SJCRH30 (cell line): Measurements from ENCODE around the gene GNB4. TPM values are rescaled to one million over a fixed set of nuclear protein-coding genes. Genes with fewer than 3 reads are reported as not detected.

Experiments
- DNase-seq, 2 experiments: peaks; one replicate each; pipeline ENCODE4 v3.0.0-alpha.2; 2015 to 2020
- H3K27ac ChIP-seq: fragments of 250-450 bp; sonication (Bioruptor Pico); 2 replicates; pipeline ENCODE4 v1.5.1; 2020; ENCODE audit warnings: mild to moderate bottlenecking, moderate library complexity
- H3K27me3 ChIP-seq: fragments of 250-450 bp; sonication (Bioruptor Pico); 2 replicates; pipeline ENCODE4 v1.5.1; 2020; ENCODE audit warnings: mild to moderate bottlenecking, moderate library complexity
- H3K36me3 ChIP-seq: fragments of 250-450 bp; sonication (Bioruptor Pico); 2 replicates; pipeline ENCODE4 v1.5.1; 2020; ENCODE audit warnings: mild to moderate bottlenecking, moderate library complexity
- H3K4me1 ChIP-seq: fragments of 250-450 bp; sonication (Bioruptor Pico); 2 replicates; pipeline ENCODE4 v1.5.1; 2020; ENCODE audit warnings: mild to moderate bottlenecking, moderate library complexity
- H3K4me3 ChIP-seq: fragments of 250-450 bp; sonication (Bioruptor Pico); 2 replicates; pipeline ENCODE4 v1.5.1; 2020; ENCODE audit warnings: mild to moderate bottlenecking, moderate library complexity
- H3K9me3 ChIP-seq: fragments of 250-450 bp; sonication (Bioruptor Pico); replicated peaks from 2 replicates; pipeline ENCODE4 v1.5.1; 2020; ENCODE audit warnings: mild to moderate bottlenecking, moderate library complexity
- total RNA-seq: library from RNA; depleted of rRNA; stranded (reverse); fragments of >200 nt; shearing (Covaris generic); gene quantifications from 2 replicates; pipeline ENCODE4 v1.2.3, GENCODE V29; 2014; rRNA removed

GNB4 gene
- total RNA-seq, 1 experiment from 2014 or later: 48.1 TPM

DNA sequence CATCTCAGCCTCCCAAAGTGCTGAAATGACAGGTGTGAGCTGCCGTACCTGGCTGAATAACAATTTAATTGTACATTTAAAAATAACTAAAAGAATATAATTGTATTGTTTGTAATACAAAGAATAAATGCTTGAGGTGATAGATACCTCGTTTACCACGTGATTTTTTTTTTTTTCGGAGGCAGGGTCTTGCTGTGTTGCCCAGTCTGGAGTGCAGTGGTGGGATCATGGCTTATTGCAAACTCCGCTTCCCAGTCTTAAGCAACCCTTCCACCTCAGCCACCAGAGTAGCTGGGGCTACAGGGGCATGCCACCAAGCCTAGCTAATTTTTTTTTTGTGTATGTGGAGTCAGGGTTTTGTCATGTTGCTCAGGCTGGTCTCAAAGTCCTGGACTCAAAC, 87.9 kb downstream of the GNB4 start:
- Histone ChIP-seq H3K36me3 (peaks cover 34% of the 10 kb centered on the region), H3K4me3 (no peak overlapping the region), H3K27ac (no peak overlapping the region), H3K4me1 (no peaks in the 10 kb centered on the region), H3K27me3 (no peaks in the 10 kb centered on the region), H3K9me3 (no peaks in the 10 kb centered on the region)
- DNase-seq: no peak

DNA sequence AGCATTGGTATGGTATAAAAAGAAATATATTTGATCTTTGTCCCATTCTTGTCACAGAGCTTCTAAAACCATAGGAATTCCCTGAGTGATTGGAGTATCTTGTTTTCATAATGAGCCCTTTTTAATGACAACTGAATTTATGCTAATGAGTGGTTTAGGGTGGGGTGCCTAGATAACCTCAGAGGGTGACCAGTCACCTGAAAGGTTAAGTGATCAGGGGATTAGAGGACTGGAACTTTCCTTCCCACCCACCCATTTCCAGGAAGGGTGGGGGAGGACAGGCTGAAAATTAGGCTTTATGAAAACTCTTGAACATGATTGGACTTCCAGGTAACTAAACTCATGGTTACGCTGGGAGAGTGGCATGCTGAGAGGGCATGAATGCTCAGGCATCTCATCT, 95.3 kb downstream of the GNB4 start:
- no peak overlapping the region for H3K4me3 ChIP-seq
- H3K4me1 ChIP-seq: no peaks in the 10 kb centered on the region
- H3K27ac ChIP-seq: no peak overlapping the region
- no peaks in the 10 kb centered on the region for H3K9me3 ChIP-seq
- H3K36me3 ChIP-seq: peaks cover 34% of the 10 kb centered on the region
- no peaks in the 10 kb centered on the region for H3K27me3 ChIP-seq
- no peak for DNase-seq

DNA sequence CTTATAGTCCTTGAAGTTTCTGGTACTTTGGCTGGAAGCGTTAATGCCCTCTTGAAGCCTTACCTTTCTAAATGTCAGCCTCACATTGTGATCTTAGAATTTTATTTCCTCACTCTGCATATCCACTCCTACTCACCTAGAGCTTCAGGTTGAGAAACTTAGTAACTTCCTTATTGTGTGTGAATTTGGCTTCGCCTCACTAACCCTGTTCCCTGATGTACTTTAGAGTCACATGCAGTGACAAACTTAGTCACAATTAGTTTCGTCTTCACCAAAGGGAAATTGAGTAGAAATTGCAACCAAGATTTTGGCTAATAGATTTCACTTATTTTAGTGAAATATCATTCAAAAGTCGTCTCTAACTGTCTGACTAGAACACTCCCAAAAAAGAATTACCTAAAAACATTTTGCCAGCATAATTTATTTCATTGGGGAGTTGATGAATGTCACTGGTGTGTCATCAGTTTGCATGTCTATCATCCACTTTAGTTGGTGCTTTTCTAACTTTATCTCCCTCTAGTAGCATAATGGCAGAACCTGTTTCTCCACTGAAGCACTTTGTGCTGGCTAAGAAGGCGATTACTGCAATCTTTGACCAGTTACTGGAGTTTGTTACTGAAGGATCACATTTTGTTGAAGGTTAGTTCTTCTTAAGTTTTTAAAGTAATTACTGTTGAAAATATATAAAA, 102.8 kb downstream of the GNB4 start:
- H3K4me1 ChIP-seq: no peaks in the 10 kb centered on the region
- H3K4me3 ChIP-seq: peak overlapping the region; percentile 79
- DNase-seq: no peak
- H3K9me3 ChIP-seq: no peaks in the 10 kb centered on the region
- peak overlapping the region; percentile 54; the same call in 1 of the 2 replicates for H3K27ac ChIP-seq
- no peaks in the 10 kb centered on the region for H3K27me3 ChIP-seq
- H3K36me3 ChIP-seq: peaks cover 10% of the 10 kb centered on the region

DNA sequence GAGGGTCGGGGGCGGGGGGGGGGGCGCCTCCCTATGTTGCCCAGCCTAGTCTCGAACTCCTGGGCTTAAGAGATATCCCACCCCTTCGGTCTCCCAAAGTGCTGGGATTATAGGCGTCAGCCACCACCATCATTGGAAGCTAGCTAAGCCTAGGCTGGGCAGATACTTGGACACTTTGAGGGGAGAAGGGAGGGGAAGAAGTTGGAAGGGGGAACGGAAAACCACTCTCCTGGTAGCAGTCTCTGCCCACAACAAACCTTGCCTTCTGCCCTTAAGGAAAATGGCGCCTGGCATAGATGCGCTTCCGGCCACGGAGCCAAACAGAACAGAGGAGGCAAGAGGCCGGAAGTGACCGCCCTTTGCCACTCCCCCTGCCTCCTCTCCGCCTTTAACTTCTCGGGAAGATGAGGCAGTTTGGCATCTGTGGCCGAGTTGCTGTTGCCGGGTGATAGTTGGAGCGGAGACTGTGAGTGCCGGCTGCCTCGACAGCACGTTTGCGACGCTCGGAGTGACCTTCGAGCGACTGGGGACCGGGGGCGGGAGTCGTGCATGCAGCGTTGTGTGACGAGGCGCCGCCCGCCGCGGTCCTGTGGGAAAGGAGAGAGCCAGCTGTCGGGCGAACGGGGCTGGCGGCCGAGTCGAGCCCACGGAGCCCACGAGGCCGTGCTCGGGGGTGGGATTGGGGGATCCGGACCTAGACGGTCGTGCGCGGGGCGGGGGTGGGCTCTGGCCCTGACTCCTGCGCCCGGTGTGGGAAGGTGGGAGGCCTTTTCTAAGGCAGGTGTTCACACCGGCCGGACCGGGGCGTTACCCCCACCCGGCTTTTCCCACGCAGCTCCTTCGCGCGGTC, 103.7 kb downstream of the GNB4 start, which contains the start of gene MFN1:
Gene MFN1 (plus strand): TSS at position 365 of the 850 bp plus-strand sequence. CDS start 1,143 bp downstream, outside the sequence.
- peak within 1 kb of the TSS; percentile 54 for H3K27ac ChIP-seq
- H3K4me1 ChIP-seq: no peaks in the 10 kb centered on the region
- peak; percentile 90 to 94 for DNase-seq
- peak within 1 kb of the TSS; percentile 79 for H3K4me3 ChIP-seq
- 0 out of 2 replicates have a peak, but pooled peaks cover 7% of the 10 kb centered on the region for H3K36me3 ChIP-seq
- no peaks in the 10 kb centered on the region for H3K9me3 ChIP-seq
- H3K27me3 ChIP-seq: no peaks in the 10 kb centered on the region

Other genes starting within 250 kb of the GNB4 start
- 1.3 and 1.6 TPM in 2 replicates for gene KCNMB3, start 200.4 kb downstream of the GNB4 start, total RNA-seq
- 53.4 and 59.2 TPM in 2 replicates for gene ZNF639, start 128.4 kb downstream of the GNB4 start, total RNA-seq
- gene MFN1, start 103.8 kb downstream of the GNB4 start, total RNA-seq: 40.5 and 42.1 TPM in 2 replicates
- 106 and 111 TPM in 2 replicates for gene ACTL6A, start 111.5 kb upstream of the GNB4 start, total RNA-seq
- gene MRPL47, start 153.2 kb upstream of the GNB4 start, total RNA-seq: 48.2 and 58.2 TPM in 2 replicates
- gene NDUFB5, start 153.3 kb upstream of the GNB4 start, total RNA-seq: 134 and 137 TPM in 2 replicates
- 12.0 and 14.5 TPM in 2 replicates for gene USP13, start 201.6 kb upstream of the GNB4 start, total RNA-seq